IPS-NIHi7 (cell line): Measurements from ENCODE around the gene LOXL4.
"Not testable (repeated sequence)": the region's sequence is repeated elsewhere in the genome, so short reads cannot be mapped to it uniquely, and the experiment has no call there.

ENCODE experiments used
- DNase-seq: peaks from one replicate; pipeline ENCODE4 v3.0.0; 2012; ENCODE audit warnings: mixed read lengths; ENCODE audit errors: extremely low spot score

The LOXL4 gene

DNA sequence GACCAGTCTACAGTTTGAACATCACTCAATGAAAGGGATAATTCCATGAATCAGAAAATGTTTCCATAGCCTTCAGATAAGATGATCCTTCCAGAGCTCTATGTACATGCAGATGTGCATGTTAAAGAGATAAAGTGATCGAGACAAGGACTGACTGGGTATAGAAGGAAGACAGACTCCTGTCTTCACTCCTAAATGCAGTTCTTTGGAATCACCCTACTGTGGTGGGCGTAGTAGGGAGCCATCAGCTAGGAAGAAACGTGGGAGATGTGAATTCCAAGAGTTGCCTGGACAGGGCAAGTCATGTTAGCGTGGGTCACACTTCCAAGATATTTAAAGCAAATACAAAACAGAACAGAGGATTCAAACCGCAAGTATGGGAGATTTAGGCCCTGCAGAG, 23.9 kb downstream of the LOXL4 start:
- DNase-seq: no peak

DNA sequence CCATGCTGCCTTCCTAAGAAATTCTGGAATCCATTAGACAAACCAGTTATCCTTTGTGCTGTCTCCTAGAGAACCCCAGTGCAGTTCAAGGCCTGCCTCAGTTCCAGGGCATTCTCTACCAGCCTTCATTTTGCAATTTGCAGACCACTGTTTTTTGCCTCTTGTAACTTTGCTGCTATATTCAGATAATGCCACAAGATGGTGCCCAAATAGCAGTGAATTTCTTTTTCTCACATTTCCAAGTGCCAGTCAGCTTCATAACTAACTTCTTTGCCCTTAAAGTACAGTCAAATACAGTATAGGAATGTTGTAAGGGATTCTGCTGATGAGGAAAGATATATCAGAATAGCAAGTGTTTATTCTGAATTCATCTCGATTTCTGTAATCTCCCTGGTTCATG, 25.2 kb downstream of the LOXL4 start:
- DNase-seq: peak; percentile 28

DNA sequence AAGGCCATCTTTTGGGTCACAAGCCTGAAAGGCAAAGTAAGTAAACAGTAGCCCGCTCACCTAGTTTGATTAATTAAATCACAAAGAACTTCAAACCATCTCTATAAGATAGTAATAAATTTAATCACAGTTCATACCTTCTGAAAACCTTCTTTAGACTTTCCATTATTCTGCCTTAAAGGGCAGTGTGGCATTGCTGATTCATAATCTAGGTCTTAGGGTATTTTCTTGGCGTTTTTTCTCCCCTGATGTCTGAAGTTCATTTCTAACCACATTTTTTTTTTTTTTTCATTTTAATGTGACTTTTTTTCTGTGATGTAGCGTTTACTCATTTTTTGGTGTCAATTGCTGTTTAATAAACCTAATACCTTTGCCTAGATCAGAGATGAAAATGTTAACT, 27.5 kb downstream of the LOXL4 start:
- DNase-seq: no peak

DNA sequence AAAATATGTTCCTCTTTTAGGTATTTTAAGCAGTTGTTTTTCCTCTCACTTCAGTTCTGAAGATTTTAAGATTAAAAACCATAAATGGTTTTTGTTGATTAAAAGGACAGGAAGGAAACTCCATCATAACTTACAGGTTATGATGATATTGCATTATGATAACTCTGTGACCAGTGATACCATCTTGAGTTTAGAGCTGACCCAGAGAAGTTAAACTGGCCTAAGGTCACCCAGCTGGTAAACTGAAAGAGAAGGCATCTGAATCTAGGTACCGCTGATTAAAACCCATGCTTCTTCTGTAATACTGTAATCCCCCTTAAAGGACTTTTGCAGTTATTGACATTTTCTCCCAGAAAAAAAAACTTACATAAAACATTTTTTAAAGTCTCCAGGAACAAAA, 29.6 kb downstream of the LOXL4 start:
- no peak for DNase-seq

DNA sequence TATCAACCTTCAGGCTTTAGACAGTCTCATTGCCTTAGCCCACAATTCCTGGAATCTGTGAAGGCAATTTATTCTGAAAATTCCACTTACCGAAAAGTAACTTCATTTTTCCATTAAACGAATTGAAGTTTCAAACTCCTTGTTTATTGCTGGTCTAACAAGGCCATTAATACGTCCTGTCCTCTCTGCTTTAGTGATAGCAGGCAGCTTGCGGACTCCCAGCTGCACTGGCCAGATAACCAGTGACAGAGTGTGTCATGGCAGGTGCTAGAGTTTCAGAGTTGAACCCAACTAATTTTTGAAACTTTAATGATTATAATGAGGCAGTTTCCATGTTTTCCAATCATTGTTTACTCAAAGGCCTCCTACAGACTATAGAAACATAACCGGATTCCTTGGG, 31.1 kb downstream of the LOXL4 start:
- no peak for DNase-seq

DNA sequence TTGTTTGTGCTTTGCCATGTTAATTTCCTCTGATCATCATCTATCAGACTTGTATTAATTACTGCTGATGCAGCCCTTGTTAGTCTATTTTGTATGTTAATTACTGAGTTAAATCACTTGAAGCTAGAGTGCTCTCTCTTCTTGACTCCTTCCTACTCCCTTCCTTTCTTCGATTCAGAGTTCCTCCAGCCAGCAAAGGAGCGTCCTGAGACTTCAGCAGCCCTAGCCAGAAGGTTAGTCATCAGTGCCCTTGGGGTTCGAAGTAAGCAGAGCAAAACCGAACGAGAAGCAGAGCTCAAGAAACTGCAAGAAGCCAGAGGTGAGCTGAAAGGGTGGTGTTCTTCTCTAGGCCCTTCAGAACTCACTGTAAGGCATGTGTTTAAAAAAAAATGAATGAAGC, 32.1 kb downstream of the LOXL4 start:
- DNase-seq: no peak

DNA sequence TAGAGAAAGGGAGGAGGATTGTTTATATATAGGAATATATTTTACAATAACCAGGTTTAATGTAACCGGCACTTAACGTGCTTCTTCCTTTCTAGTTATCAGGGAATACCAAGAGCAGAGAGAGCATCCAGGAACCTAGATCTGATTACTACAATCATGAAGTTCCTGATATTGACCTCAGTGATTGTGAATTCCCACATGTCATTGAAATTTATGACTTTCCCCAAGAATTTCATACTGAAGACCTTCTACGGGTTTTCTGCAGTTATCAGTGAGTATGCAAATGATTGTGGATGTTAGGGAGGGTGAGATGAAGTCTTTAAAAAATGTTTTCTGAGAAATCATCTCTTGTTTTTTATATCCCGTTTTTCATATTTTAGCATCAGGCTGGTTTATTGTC, 36.6 kb downstream of the LOXL4 start:
- no peak for DNase-seq

DNA sequence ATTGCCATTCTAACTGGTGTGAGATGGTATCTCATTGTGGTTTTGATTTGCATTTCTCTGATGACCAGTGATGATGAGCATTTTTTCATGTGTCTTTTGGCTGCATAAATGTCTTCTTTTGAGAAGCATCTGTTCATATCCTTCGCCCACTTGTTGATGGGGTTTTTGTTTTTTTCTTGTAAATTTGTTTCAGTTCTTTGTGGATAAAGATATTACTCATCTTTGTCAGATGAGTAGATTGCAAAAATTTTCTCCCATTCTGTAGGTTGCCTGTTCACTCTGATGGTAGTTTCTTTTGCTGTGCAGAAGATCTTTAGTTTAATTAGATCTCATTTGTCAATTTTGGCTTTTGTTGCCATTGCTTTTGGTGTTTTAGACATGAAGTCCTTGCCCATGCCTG, 39.7 kb downstream of the LOXL4 start:
- DNase-seq: not testable (repeated sequence)

DNA sequence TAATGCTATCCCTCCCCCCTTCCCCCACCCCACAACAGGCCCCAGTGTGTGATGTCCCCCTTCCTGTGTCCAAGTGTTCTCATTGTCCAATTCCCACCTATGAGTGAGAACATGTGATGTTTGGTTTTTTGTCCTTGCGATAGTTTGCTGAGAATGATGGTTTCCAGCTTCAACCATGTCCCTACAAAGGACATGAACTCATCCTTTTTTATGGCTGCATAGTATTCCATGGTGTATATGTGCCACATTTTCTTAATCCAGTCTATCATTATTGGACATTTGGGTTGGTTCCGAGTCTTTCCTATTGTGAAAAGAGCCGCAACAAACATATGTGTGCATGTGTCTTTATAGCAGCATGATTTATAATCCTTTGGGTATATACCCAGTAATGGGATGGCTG, 40.3 kb downstream of the LOXL4 start:
- DNase-seq: not testable (repeated sequence)

DNA sequence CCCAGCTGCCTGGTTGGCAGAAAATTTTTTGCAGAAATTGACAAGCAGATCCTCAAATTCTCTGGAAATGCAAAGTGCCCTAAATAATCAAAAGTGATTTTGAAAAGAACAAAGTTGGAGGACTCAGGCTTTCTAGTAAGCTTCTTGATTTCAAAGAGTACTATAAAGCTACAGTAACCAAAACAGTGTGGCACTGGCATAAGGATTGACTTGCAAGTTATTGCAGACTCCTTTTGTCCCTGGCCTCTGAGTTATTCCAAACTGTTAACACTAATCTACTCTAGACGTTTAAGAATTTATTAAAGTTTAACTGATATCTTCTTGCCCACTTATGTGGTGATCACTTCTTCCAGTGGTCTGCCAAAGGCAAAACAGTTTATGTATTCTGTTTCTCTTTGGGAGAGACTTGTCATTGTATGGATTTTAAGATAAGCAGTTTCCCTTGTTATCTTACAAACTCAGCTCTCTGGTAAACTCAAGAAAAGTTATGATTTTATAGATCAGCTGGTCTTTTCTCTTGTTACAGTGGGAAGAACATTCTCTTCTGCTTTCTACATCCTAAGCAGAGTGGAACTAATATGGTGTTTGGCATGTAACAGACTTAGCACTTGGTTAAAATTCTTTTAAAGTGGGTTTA, 41.4 kb downstream of the LOXL4 start:
- DNase-seq: no peak

DNA sequence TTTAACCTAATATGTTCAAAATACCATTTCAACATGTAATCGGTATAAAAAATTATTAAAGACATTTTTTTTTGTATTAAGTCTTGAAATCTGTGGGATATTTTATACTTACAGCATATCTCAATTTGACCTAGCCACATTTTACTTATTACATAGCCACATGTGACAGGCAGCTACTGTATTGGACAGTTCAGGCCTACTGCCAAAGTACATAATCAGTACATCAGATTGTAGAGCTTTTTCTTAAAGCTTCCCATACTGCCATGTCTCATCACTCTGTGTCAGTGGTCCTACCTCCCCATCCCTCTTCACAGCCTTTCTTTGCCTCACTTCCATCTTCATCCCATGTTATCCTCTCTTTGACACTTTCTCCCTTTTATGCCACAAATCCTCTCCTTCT, 43.0 kb downstream of the LOXL4 start:
- no peak for DNase-seq

DNA sequence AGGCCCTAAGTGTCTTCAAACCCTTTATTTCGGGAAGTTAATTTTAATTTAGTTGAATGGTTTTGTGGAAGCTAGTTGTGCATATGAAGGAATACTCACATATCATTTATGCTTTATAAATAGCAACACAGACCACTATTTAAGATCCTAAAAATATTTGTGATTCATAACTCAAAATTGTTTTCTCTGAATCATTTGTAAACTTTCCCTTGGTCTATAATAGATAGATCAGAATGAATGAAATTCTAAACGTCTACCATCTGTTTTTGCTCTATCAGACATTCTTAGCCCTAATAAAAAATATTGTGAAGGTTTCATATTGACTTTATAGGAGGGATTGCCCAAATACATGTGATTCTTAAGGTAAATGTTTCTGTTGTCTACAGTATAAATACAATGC, 43.5 kb downstream of the LOXL4 start:
- no peak for DNase-seq

DNA sequence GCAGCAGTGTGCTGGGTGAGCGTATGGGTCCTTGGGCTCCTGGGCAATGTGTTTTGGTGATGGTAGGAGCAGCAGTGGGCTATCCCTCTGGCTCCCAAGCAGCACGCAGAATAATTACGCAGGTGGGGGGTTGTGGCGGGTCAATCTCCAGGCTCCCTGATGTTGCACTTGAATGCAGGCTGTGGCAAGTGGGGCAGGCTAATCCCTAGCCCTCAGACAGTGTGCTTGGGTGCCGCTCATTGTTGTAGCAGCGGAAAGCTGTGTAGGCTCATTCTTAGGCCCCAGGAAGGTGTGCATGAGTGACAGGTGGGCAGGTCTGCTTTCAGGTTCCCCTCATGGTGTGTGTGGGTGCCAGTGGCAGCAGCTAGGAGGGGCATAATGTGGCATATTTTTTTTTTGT, 44.1 kb downstream of the LOXL4 start:
- no peak for DNase-seq

DNA sequence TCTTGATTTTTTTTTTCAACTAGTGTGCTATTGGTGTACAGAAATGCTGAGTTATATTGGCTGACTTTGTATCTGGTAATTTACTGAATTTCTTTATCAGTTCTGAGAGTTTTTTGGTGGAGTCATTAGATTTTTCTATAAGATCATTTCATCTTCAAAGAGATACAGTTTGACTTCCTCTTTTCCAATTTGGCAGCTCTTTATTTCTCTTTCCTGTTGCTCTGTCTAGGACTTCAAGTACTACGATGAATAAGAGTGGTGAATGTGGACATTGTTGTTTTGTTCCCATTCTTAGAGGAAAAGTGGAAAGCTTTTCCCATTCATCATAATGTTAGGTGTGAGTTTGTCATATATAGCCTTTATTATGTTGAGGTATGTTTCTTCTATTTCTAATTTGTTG, 50.2 kb downstream of the LOXL4 start:
- DNase-seq: no peak

DNA sequence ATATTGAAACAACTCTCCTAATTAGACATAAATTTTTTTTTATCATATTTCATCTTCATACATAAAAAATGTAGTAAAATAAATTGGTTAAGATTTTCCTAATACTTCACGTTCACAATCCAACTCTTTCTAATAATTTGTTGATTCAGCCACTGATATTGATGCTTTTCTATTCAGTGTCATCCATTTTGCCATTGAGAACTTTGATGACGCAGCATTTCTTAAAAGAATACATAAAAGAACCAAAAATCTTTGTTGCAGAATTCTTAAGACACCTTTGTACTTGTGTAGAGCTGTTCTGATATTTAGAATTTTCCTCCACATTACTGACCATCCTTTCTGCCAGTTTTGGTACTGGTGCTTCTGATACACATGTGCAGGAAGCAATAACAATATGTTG, 52.6 kb downstream of the LOXL4 start:
- DNase-seq: no peak

DNA sequence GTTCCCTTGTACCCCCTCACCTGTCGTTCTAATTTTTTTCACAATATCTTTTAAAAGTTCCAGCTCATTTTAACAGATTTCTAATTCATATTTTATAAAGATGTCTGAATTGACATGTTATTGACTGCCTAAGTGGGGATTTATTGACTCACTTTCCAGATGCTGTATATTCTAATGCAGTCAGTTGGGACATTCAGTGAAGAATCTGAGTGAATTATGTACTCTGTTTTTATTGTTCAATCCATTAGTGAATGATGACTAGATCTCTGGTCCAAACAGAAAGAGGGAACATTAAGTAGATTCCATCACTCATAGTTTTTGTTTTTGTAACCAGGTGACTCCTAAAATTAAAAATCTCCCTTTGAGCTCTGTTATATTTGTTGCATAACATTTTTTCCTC, 54.3 kb downstream of the LOXL4 start:
- DNase-seq: no peak

DNA sequence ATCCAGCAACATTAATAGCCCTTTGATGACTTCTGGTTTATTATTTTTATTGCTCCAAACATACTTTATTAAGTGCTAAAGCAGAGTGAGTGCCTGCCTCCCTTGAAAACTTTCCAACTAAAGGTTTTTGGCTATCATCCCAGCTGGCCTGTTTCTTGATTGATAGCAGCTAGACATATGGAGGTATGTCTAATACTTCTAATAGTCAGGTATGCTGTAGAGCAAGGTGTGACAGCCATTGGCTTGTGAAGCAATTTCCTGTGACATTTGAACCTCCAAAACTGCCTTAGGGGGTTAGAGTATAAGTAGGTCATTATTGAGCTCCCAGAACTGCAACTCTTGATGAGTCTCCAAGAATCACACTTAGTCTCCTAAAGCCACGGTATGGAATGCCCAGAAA, 55.8 kb downstream of the LOXL4 start:
- DNase-seq: no peak

DNA sequence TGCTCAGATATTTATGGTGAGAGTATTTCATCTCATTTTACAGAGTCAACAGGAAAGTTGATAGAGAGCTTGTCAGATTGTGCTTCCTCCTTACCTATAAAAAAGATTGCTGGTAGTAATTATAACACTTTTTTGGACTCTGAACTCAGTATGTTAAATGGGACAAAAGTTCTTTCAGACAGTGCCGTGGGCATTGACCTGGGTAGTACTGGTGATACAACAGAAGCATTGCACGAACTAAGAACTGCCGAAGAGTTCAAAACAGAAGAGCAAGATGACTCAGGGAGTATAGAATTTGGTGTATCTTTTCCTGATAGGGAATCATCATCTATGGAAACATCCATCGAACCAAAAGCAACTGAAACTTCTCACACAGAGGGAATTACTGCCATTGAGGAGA, 58.6 kb downstream of the LOXL4 start:
- DNase-seq: no peak

DNA sequence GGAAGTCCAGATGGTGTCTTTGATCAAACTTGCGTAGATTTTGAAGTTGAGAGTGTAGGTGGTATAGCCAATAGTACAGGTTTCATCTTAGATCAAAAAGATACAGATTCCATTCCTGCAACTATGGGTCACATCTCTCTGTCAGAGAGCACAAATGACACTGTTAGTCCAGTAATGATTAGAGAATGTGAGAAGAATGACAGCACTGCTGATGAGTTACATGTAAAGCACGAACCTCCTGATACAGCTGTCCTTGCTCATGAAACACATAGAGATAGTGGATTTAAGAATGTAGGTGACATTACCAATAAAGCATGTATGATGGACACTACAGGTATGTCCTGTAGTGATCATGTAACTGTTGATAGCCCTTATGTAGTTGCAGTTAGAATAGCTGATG, 59.1 kb downstream of the LOXL4 start:
- DNase-seq: no peak

DNA sequence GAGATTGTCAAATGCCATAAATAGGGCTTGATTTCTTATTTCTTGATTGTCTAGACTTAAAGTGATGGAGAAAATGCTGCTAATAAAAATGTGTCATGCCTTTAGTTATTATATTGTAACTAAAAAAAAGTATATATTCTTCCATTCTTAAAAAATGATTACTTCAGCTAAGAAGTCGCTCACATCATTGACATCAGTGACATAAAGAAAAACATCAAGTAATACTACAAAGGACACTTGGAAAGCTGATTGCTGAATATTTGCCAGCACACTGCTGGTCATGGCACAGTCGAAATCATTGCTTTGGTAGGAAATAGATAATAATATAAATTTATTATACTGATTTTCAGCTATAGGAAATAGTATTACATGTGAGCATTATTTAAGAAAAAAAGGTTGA, 62.6 kb downstream of the LOXL4 start:
- DNase-seq: no peak

DNA sequence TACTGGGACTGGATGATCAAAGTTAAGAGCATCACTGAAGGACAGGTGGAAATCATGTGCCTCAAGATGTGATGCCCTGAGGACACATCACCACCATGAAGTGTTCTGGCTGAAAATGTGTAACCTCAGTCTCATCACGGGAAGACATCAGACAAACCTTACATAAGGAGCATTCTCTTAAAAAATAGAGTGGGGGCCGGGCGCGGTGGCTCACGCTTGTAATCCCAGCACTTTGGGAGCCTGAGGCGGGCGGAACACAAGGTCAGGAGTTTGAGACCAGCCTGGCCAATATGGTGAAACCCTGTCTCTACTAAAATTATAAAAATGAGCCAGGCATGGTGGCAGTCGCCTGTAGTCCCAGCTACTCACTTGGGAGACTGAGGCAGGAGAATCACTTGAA, 65.6 kb downstream of the LOXL4 start:
- no peak for DNase-seq

DNA sequence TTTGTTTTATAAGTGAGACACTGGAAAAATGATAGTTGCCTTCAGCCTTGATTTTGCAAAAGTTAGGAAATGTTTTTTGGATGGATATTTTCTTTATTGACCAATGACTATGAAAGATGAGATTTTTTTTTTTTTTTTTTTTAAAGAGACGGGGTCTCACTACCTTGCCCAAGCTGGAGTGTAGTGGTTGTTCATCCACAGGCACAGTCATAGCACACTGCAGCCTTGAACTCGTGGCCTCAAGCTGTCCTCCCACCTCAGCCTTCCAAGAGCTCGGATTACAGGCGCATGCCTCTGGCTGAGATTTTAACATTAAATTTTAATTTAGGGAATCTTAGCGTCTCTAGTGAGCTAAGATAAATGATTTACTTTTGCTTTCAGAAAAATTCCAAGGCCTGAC, 66.2 kb downstream of the LOXL4 start:
- no peak for DNase-seq
